Tibial nerve (tissue), 3 donors: Measurements from ENCODE around the gene NTRK3.

ENCODE experiments used
- POLR2A ChIP-seq, 2 donors: fragments of 450-650 bp; IDR thresholded peaks; one replicate each; pipeline ENCODE4 v1.6.1; 2017; ENCODE audit warnings: antibody characterized with exemption in 2 of 2, mild to moderate bottlenecking in 2 of 2, moderate library complexity in 2 of 2
- TF ChIP-seq, protein P1 (sequence below), 5 experiments: fragments of 200-600 bp in 3 of 5; fragments of 450-650 bp in 2 of 5; sonication (generic) in 3 of 5; IDR thresholded peaks; one replicate each; pipeline ENCODE4 v1.5.1; 2016 to 2019; ENCODE audit warnings: antibody characterized with exemption in 5 of 5, mild to moderate bottlenecking in 3 of 5, moderate library complexity in 2 of 5

DNA sequence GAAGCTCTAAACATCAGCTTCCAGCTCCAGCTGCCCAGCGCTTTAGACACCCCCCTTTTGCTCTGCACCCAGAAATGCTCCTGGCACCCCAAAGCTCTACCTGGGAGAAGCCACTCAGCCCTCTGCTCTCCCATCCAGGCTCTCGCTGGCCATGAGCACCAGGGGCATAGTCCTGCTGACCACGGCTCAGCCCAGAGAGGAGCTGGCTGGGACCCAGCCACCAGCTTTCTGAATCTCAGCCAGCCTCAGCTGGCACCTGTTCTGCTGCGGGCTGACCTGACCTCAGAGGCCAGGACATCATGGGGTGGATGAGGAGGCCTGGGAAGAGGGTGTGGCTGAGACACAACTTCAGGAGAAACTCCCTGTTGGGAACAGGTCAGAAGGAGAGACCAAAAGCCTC lies 8.6 kb downstream of the NTRK3 start:
- TF ChIP-seq, protein P1, sequence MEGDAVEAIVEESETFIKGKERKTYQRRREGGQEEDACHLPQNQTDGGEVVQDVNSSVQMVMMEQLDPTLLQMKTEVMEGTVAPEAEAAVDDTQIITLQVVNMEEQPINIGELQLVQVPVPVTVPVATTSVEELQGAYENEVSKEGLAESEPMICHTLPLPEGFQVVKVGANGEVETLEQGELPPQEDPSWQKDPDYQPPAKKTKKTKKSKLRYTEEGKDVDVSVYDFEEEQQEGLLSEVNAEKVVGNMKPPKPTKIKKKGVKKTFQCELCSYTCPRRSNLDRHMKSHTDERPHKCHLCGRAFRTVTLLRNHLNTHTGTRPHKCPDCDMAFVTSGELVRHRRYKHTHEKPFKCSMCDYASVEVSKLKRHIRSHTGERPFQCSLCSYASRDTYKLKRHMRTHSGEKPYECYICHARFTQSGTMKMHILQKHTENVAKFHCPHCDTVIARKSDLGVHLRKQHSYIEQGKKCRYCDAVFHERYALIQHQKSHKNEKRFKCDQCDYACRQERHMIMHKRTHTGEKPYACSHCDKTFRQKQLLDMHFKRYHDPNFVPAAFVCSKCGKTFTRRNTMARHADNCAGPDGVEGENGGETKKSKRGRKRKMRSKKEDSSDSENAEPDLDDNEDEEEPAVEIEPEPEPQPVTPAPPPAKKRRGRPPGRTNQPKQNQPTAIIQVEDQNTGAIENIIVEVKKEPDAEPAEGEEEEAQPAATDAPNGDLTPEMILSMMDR (IDR thresholded peaks at IDR 0.05) = no peak
- TF ChIP-seq POLR2A (IDR thresholded peaks at IDR 0.05) = no peak
